ENCODE measurements around the gene FPR2. TPM values are rescaled to one million over a fixed set of nuclear protein-coding genes. Genes with fewer than 3 reads are reported as not detected.
"Not testable (repeated sequence)": the region's sequence is repeated elsewhere in the genome, so short reads cannot be mapped to it uniquely, and the experiment has no call there.

FPR2 gene
- total RNA-seq, 4 donors from 2014 or later, result 0.34 TPM; not detected in 3

GRCh38 chr19:51803519-51803918, 42.5 kb downstream of the FPR2 start:
- no peak for DNase-seq (ENCODE audit: low spot score in 2 of 2)
- H3K9me3 ChIP-seq, result no peaks in the 10 kb centered on the region
- WGBS, result 86% methylated on average over 4 of the region's 4 CpGs
- H3K4me3 ChIP-seq, result no peak overlapping the region
- H3K27ac ChIP-seq, result peak overlapping the region; percentile 24
- no peaks in the 10 kb centered on the region for H3K36me3 ChIP-seq
- no peak for TF ChIP-seq CTCF (IDR thresholded peaks at IDR 0.05)
- TF ChIP-seq POLR2AphosphoS5 (IDR thresholded peaks at IDR 0.05), result no peak
- no peak for TF ChIP-seq EP300 (IDR thresholded peaks at IDR 0.05)
- TF ChIP-seq POLR2A (IDR thresholded peaks at IDR 0.05), result no peak
- peaks cover 47% of the 10 kb centered on the region for H3K4me1 ChIP-seq
- no peaks in the 10 kb centered on the region for H3K27me3 ChIP-seq

GRCh38 chr19:51803967-51804366, 43.0 kb downstream of the FPR2 start:
- no peaks in the 10 kb centered on the region for H3K27me3 ChIP-seq
- H3K4me3 ChIP-seq, result no peak overlapping the region
- WGBS, result 47% methylated on average over 5 of the region's 5 CpGs
- H3K36me3 ChIP-seq, result no peaks in the 10 kb centered on the region
- peaks cover 47% of the 10 kb centered on the region for H3K4me1 ChIP-seq
- peak overlapping the region; percentile 24 for H3K27ac ChIP-seq
- no peak for DNase-seq (ENCODE audit: low spot score in 2 of 2)
- H3K9me3 ChIP-seq, result no peaks in the 10 kb centered on the region
- TF ChIP-seq POLR2AphosphoS5 (IDR thresholded peaks at IDR 0.05), result no peak
- no peak for TF ChIP-seq CTCF (IDR thresholded peaks at IDR 0.05)
- no peak for TF ChIP-seq POLR2A (IDR thresholded peaks at IDR 0.05)
- TF ChIP-seq EP300 (IDR thresholded peaks at IDR 0.05), result no peak

DNA sequence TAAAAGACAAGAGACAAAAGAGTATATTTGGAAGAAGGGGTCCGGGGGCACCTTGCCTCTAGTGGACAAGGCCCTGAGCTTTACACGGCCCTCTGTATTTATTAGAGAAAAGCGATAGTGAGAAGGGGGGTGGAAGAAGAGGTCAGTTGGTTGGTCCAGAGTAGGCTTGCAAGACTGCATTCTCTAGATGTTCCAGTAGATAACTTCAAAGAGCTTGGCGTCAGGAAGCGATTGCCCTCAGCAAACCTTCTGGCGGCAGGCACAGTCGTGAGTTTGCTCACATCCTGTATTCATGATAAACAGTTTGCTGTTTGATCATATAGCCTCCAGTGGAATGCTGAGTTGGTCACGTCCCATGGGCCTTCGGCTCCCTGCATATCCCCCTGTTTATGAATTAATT, 43.8 kb downstream of the FPR2 start:
- H3K27ac ChIP-seq; H3K27me3 ChIP-seq; H3K4me3 ChIP-seq; H3K36me3 ChIP-seq; DNase-seq (ENCODE audit: low spot score in 2 of 2); H3K9me3 ChIP-seq: not testable (repeated sequence)
- H3K4me1 ChIP-seq, result peaks cover 47% of the 10 kb centered on the region
- 70% methylated on average over 9 of the region's 9 CpGs for WGBS

DNA sequence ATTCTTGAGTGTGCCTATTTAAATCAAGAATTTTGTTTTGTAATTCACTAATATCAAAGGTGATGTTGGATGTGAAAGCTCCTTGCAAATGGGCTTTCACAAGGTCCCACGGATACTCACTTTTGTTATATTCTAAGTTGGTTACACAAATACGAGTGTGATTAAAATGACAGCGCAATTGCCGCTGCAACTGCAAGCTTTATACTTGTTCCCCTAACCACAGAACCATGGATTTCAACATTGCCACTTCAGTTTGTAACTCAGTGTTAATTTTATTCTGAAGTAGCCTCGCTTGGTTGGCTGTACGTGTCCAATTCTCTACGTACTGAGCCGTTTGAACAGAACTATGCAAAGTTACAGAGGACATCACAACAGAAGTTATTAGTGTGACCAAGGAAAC, 44.4 kb downstream of the FPR2 start:
- H3K27ac ChIP-seq; H3K36me3 ChIP-seq; H3K27me3 ChIP-seq; H3K4me3 ChIP-seq; DNase-seq (ENCODE audit: low spot score in 2 of 2); H3K9me3 ChIP-seq: not testable (repeated sequence)
- peaks cover 47% of the 10 kb centered on the region for H3K4me1 ChIP-seq
- 89% methylated on average over 8 of the region's 8 CpGs for WGBS

- WGBS, result 93% methylated on average over 5 of the region's 5 CpGs
- not testable (repeated sequence) for H3K4me3 ChIP-seq; H3K36me3 ChIP-seq; DNase-seq (ENCODE audit: low spot score in 2 of 2); H3K9me3 ChIP-seq; H3K27ac ChIP-seq; H3K27me3 ChIP-seq
- peaks cover 44% of the 10 kb centered on the region for H3K4me1 ChIP-seq
Measured at GRCh38 chr19:51806571-51806970, 45.6 kb downstream of the FPR2 start.

- DNase-seq (ENCODE audit: low spot score in 2 of 2), result no peak
- WGBS, result 36% methylated on average over 6 of the region's 6 CpGs
- H3K27me3 ChIP-seq, result no peaks in the 10 kb centered on the region
- H3K4me1 ChIP-seq, result peaks cover 44% of the 10 kb centered on the region
- no peak overlapping the region for H3K4me3 ChIP-seq
- no peaks in the 10 kb centered on the region for H3K9me3 ChIP-seq
- H3K27ac ChIP-seq, result no peak overlapping the region
- TF ChIP-seq POLR2AphosphoS5 (IDR thresholded peaks at IDR 0.05) (no peak), POLR2A (IDR thresholded peaks at IDR 0.05) (no peak), EP300 (IDR thresholded peaks at IDR 0.05) (no peak), CTCF (IDR thresholded peaks at IDR 0.05) (no peak)
- H3K36me3 ChIP-seq, result no peaks in the 10 kb centered on the region
Measured at GRCh38 chr19:51807111-51807701, 46.2 kb downstream of the FPR2 start.

- TF ChIP-seq POLR2AphosphoS5 (IDR thresholded peaks at IDR 0.05) (no peak), EP300 (IDR thresholded peaks at IDR 0.05) (no peak), CTCF (IDR thresholded peaks at IDR 0.05) (no peak)
- no peak overlapping the region for H3K4me3 ChIP-seq
- no peaks in the 10 kb centered on the region for H3K27me3 ChIP-seq
- WGBS, result 41% methylated on average over 2 of the region's 2 CpGs
- H3K4me1 ChIP-seq, result peaks cover 44% of the 10 kb centered on the region
- H3K27ac ChIP-seq, result no peak overlapping the region
- H3K9me3 ChIP-seq, result no peaks in the 10 kb centered on the region
- DNase-seq (ENCODE audit: low spot score in 2 of 2), result no peak
- H3K36me3 ChIP-seq, result no peaks in the 10 kb centered on the region
Measured at GRCh38 chr19:51807925-51808324, 46.9 kb downstream of the FPR2 start.
